ENCODE results near the gene GUCA1A. TPM values are rescaled to one million over a fixed set of nuclear protein-coding genes. Genes with fewer than 3 reads are reported as not detected.

Gene GUCA1A
- total RNA-seq, 4 donors from 2014 or later, result 0.83 TPM; not detected in 3

- Histone ChIP-seq H3K4me3 (no peak overlapping the region), H3K36me3 (no peaks in the 10 kb centered on the region), H3K27me3 (no peaks in the 10 kb centered on the region), H3K9me3 (no peaks in the 10 kb centered on the region), H3K4me1 (no peaks in the 10 kb centered on the region), H3K27ac (no peak overlapping the region)
- no peak for DNase-seq
- no peak for TF ChIP-seq POLR2A (IDR thresholded peaks at IDR 0.05)
- no peak for TF ChIP-seq CTCF (IDR thresholded peaks at IDR 0.05)
- intact Hi-C loops (cut with DNase I; ENCODE audit: low total_unique reads), result no loop called here
Measured at GRCh38 chr6:42153921-42154320, 19.2 kb upstream of the GUCA1A start.

GRCh38 chr6:42154461-42155209 lies 18.5 kb upstream of the GUCA1A start:
- Histone ChIP-seq H3K4me1 (no peaks in the 10 kb centered on the region), H3K4me3 (no peak overlapping the region), H3K9me3 (no peaks in the 10 kb centered on the region), H3K27ac (no peak overlapping the region), H3K27me3 (no peaks in the 10 kb centered on the region), H3K36me3 (no peaks in the 10 kb centered on the region)
- DNase-seq, result no peak
- intact Hi-C loops (cut with DNase I; ENCODE audit: low total_unique reads), result no loop called here
- TF ChIP-seq POLR2A (IDR thresholded peaks at IDR 0.05) (no peak), CTCF (IDR thresholded peaks at IDR 0.05) (no peak)

GRCh38 chr6:42155293-42155692 lies 17.9 kb upstream of the GUCA1A start:
- no peak overlapping the region for H3K4me3 ChIP-seq
- H3K4me1 ChIP-seq, result no peaks in the 10 kb centered on the region
- TF ChIP-seq CTCF (IDR thresholded peaks at IDR 0.05), result no peak
- H3K27ac ChIP-seq, result no peak overlapping the region
- no peaks in the 10 kb centered on the region for H3K27me3 ChIP-seq
- no peaks in the 10 kb centered on the region for H3K36me3 ChIP-seq
- no peak for DNase-seq
- no peaks in the 10 kb centered on the region for H3K9me3 ChIP-seq
- intact Hi-C loops (cut with DNase I; ENCODE audit: low total_unique reads), result no loop called here

- DNase-seq, result no peak
- Histone ChIP-seq H3K4me3 (no peak overlapping the region), H3K9me3 (no peaks in the 10 kb centered on the region), H3K27ac (no peak overlapping the region), H3K36me3 (no peaks in the 10 kb centered on the region), H3K4me1 (no peaks in the 10 kb centered on the region), H3K27me3 (no peaks in the 10 kb centered on the region)
- TF ChIP-seq CTCF (IDR thresholded peaks at IDR 0.05) (no peak), POLR2A (IDR thresholded peaks at IDR 0.05) (no peak)
- intact Hi-C loops (cut with DNase I; ENCODE audit: low total_unique reads), result no loop called here
Measured at GRCh38 chr6:42156638-42157037, 16.5 kb upstream of the GUCA1A start.

GRCh38 chr6:42158011-42158410 lies 15.2 kb upstream of the GUCA1A start:
- Histone ChIP-seq H3K4me3 (no peak overlapping the region), H3K27me3 (no peaks in the 10 kb centered on the region), H3K36me3 (no peaks in the 10 kb centered on the region), H3K27ac (no peak overlapping the region), H3K4me1 (no peaks in the 10 kb centered on the region), H3K9me3 (no peaks in the 10 kb centered on the region)
- intact Hi-C loops (cut with DNase I; ENCODE audit: low total_unique reads), result no loop called here
- no peak for DNase-seq
- TF ChIP-seq POLR2A (IDR thresholded peaks at IDR 0.05) (no peak), CTCF (IDR thresholded peaks at IDR 0.05) (no peak)
